22Rv1 (cell line): ENCODE results near the gene KISS1R.

Source experiments
- H3K27ac ChIP-seq: fragments of 450-650 bp; 2 replicates; pipeline ENCODE4 v1.5.1; 2017
- ZFX ChIP-seq: fragments of 450-650 bp; IDR thresholded peaks from 2 replicates; pipeline ENCODE4 v1.6.1; 2017; ENCODE audit warnings: antibody characterized with exemption, borderline replicate concordance
- TF ChIP-seq, protein P1 (sequence below): fragments of 450-650 bp; IDR thresholded peaks from 2 replicates; pipeline ENCODE4 v1.5.1; 2017; ENCODE audit warnings: mild to moderate bottlenecking

KISS1R gene

DNA sequence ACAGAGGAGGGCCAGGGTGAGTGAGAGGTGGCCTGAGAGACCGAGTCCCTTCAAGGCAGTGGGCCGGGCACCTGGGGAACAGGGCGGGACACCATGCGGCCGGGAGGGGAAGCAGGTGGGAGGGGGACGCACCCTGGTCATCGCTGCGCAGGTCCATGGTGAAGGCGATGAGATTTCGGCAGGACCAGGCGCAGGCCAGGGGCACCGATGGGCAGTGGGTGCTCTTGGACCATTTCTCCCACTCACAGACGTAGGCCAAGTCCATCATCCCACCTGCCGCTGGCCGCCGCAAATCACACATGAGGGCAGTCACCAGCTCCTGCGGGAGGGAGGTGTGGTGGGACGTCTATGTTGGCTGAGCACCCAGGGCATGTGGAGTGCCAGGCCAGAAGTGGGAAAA, 26.3 kb upstream of the KISS1R start:
- TF ChIP-seq ZFX: no peak
- TF ChIP-seq, protein P1, sequence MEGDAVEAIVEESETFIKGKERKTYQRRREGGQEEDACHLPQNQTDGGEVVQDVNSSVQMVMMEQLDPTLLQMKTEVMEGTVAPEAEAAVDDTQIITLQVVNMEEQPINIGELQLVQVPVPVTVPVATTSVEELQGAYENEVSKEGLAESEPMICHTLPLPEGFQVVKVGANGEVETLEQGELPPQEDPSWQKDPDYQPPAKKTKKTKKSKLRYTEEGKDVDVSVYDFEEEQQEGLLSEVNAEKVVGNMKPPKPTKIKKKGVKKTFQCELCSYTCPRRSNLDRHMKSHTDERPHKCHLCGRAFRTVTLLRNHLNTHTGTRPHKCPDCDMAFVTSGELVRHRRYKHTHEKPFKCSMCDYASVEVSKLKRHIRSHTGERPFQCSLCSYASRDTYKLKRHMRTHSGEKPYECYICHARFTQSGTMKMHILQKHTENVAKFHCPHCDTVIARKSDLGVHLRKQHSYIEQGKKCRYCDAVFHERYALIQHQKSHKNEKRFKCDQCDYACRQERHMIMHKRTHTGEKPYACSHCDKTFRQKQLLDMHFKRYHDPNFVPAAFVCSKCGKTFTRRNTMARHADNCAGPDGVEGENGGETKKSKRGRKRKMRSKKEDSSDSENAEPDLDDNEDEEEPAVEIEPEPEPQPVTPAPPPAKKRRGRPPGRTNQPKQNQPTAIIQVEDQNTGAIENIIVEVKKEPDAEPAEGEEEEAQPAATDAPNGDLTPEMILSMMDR: no peak
- no peak overlapping the region for H3K27ac ChIP-seq

DNA sequence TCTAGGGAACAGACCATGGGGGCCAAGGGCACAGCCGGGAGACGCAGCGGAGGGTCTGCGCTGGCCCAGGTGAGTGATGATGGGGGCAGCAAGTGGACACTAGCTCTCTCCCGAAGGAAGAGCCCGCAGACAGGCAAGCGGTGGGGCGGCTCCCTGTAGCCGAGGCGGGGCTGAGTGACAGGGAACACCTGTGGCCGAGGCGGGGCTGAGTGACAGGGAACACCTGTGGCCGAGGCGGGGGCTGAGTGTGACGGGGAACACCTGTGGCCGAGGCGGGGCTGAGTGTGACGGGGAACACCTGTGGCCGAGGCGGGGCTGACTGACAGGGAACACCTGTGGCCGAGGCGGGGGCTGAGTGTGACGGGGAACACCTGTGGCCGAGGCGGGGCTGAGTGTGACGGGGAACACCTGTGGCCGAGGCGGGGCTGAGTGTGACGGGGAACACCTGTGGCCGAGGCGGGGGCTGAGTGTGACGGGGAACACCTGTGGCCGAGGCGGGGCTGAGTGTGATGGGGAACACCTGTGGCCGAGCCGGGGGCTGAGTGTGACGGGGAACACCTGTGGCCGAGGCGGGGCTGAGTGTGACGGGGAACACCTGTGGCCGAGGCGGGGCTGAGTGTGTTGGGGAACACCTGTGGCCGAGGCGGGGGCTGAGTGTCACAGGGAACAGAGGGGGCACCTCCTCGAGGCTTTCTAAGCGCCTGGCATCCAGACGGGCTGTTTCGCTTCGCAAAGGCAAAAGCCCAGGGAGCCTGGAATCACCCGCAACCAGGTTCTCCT, 25.5 kb upstream of the KISS1R start:
- H3K27ac ChIP-seq: peak overlapping the region; percentile 90; the same call in 1 of the 2 replicates

DNA sequence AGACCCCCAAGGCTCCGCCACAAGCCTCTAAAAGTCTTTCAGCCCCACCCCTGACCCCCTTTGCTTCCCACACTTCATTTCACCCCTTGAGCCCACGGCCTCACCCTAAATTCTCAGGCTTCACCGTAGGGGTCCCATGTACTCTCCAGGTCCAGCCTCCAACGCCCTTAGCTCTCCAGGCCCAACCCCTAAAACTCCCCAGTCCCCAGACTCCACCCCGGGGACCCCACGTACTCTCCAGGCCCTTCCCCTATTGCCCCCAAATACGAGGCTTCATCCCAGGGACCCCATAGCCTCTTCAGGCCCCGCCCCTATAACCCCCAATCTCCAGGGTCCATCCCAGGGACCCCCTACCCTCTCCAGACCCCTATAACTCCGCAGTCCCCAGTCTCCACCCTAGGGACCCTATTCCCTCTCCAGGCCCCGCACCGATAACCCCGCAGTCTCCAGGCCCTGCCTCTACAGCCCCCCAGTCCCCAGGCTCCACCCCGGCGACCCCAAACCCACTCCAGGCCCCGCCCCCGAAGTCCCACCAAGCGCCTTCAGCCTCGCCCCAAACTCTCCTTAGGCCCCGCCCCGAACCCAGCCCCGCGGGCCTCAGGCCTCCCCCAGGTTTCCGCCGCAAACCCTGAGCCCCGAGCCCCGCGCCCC, 24.8 kb upstream of the KISS1R start:
- TF ChIP-seq, protein P1: no peak
- no peak for TF ChIP-seq ZFX
- peak overlapping the region; percentile 90 for H3K27ac ChIP-seq

DNA sequence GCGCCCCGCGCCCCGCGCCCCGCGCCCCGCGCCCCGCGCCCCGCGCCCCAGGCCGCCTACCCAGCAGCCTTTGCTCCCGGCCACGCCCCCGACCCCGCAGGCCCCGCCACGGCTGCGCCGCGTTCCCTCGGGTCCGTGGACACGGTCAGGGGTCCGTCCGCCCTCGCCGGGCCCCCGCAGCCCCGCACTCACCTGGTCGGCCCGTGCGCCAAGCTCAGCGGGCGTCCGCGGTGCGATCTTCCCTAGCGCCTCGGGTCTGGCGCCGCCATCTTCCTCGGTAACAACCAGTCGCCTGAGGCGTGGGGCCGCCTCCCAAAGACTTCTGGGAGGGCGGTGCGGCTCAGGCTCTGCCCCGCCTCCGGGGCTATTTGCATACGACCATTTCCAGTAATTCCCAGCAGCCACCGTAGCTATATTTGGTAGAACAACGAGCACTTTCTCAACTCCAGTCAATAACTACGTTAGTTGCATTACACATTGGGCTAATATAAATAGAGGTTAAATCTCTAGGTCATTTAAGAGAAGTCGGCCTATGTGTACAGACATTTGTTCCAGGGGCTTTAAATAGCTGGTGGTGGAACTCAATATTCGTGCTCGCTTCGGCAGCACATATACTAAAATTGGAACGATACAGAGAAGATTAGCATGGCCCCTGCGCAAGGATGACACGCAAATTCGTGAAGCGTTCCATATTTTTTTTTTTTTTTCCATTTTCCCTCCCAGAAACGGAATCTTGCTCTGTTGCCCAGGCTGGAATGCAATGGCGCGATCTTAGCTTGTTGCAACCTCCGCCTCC, 24.0 kb upstream of the KISS1R start, which contains the start of the genes MED16 and RNU6-9:
Gene MED16, minus strand, starts transcription at position 294 of the 796 bp plus-strand sequence. CDS start 2,056 bp downstream, outside the sequence.
Gene RNU6-9, plus strand, starts transcription at position 591 of the 796 bp plus-strand sequence.
- TF ChIP-seq, protein P1: no peak
- TF ChIP-seq ZFX: no peak
- peak within 1 kb of the TSS; percentile 90 for H3K27ac ChIP-seq

DNA sequence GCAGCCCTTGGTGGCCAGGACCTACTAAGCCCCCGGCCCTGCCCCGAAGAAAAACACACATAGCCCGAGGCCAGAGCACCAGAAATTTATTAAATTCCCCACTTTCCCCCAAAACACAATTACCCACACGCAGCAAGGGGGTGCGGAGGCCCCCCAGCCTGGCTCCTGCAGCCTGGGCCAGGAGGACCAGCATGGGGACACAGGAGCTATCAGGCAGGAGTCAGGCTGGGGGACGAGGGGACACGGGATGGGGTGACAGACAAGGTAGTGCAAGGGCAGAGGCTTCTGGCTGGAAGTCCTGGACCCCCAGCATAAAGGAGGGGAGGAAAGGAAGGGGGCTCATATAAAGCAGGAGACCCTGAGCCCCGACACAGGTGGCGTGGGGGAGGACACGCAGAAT, 20.7 kb upstream of the KISS1R start:
- no peak overlapping the region for H3K27ac ChIP-seq
- TF ChIP-seq, protein P1: no peak
- no peak for TF ChIP-seq ZFX

DNA sequence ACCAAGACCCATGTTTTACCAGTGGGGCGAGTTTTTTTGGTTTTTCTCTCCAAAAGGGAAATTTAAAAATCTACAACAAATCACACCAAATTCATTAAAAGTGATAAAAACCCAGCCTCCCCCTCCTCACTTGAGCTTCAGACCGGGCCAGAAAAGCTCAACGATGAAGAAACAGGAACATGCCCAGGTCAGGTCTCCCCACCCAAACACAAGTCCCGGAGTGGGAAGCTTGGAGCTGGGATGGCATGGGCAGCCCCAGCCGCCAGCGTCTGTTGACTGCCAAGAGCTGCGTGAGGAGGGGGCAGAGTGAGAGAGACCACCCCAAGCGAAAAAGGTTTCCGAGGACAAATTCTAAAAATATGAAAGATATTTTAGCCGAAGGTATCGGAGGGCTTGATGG, 20.1 kb upstream of the KISS1R start:
- TF ChIP-seq ZFX: no peak
- TF ChIP-seq, protein P1: no peak
- no peak overlapping the region for H3K27ac ChIP-seq

DNA sequence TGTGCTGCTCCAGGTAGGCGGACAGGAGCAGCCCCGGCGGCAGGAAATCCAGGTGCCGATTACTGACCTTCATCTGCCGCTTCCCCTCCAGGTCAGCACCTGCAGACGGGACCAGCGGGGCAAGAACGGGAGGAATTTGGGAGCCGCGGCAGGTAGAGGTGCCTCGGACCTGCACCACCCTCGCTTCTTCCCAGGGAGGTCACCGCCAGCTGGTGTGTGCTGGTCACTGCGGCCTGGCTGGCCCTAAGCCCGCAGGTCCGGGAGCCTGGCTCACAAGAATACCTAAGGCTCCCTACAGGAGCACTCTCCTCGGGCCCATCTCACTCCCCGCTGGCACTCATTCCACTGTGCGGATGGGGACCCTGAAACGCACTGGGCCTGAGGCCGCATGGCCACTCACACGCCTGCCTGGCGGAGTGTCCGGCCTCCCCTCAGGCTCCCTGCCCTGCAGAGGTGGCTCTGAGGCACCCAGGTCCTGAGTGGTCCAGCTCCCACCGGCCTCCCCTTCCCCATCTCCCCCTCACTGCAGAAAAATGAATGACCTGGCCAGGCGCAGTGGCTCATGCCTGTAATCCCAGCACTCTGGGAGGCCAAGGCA, 19.6 kb upstream of the KISS1R start:
- no peak overlapping the region for H3K27ac ChIP-seq
- TF ChIP-seq, protein P1: peak; percentile 20
- TF ChIP-seq ZFX: no peak
